IMR-90 (cell line): Measurements from ENCODE around the gene TNFSF12. TPM values are rescaled to one million over a fixed set of nuclear protein-coding genes. Genes with fewer than 3 reads are reported as not detected.

ENCODE experiments used
- ATAC-seq: fragments of 200-7000 bp; cut with Tn5 transposase; 2 replicates; pipeline ENCODE4 v1.9.1; 2020; ENCODE audit warnings: low read depth, mild to moderate bottlenecking, moderate library complexity
- BruUV-seq: library from RNA; stranded (reverse); fragments of 400-500 nt; replicated peaks from 2 replicates; lab custom pipeline; 2021; lab: Mats Ljungman, UMichigan
- CTCF ChIA-PET: fragments of 300-600 bp; formaldehyde crosslinking; extraction: SDS; loops from one replicate; lab custom pipeline; 2021; ENCODE audit warnings: antibody characterized with exemption; lab: Yijun Ruan, JAX
- POLR2A ChIA-PET: fragments of 300-600 bp; sonication (Branson Sonifier 250); formaldehyde crosslinking; loops from one replicate; lab custom pipeline; 2022; ENCODE audit warnings: antibody characterized with exemption; ENCODE audit not compliant: unreplicated experiment; lab: Charles Lee
- DNase-seq: peaks from one replicate; pipeline ENCODE4 v3.0.0; 2013
- H2AFZ ChIP-seq: replicated peaks from 2 replicates; pipeline ENCODE3; 2013; ENCODE audit warnings: low read length, mild to moderate bottlenecking; ENCODE audit not compliant: poor library complexity
- H2AK5ac ChIP-seq: 2 replicates; pipeline ENCODE4 v1.6.1; 2013; ENCODE audit warnings: low read depth, low read length, inconsistent platforms
- H2AK9ac ChIP-seq: replicated peaks from 2 replicates; pipeline ENCODE3; 2013; ENCODE audit warnings: mild to moderate bottlenecking, low read depth, low read length, moderate library complexity; ENCODE audit not compliant: poor library complexity
- H2BK120ac ChIP-seq: 2 replicates; pipeline ENCODE4 v1.6.1; 2013; ENCODE audit warnings: low read depth, low read length, inconsistent platforms
- H2BK15ac ChIP-seq: 3 replicates; pipeline ENCODE4 v1.6.1; 2013; ENCODE audit warnings: low read depth, low read length, inconsistent platforms
- H2BK20ac ChIP-seq: 2 replicates; pipeline ENCODE4 v1.6.1; 2013; ENCODE audit warnings: low read depth, mild to moderate bottlenecking, inconsistent platforms, low read length, moderate library complexity
- H2BK5ac ChIP-seq: 2 replicates; pipeline ENCODE4 v1.6.1; 2013; ENCODE audit warnings: mild to moderate bottlenecking, low read depth, low read length, inconsistent platforms; ENCODE audit not compliant: poor library complexity, severe bottlenecking
- H3K14ac ChIP-seq: replicated peaks from 2 replicates; pipeline ENCODE4 v1.6.1; 2013; ENCODE audit warnings: low read depth, low read length, inconsistent platforms
- H3K18ac ChIP-seq: 2 replicates; pipeline ENCODE4 v1.6.1; 2013; ENCODE audit warnings: low read depth, low read length, control low read depth
- H3K23ac ChIP-seq: 2 replicates; pipeline ENCODE4 v1.6.1; 2013; ENCODE audit warnings: low read depth, low read length, inconsistent platforms
- H3K27ac ChIP-seq: 2 replicates; pipeline ENCODE4 v1.5.1; 2013; ENCODE audit warnings: mild to moderate bottlenecking, control low read depth, low read length; ENCODE audit not compliant: insufficient read depth
- H3K27me3 ChIP-seq: 2 replicates; pipeline ENCODE4 v1.6.1; 2013; ENCODE audit warnings: low read length; ENCODE audit not compliant: control insufficient read depth, insufficient read depth
- H3K36me3 ChIP-seq: 2 replicates; pipeline ENCODE4 v1.6.1; 2013; ENCODE audit warnings: low read length, mixed read lengths; ENCODE audit not compliant: control insufficient read depth, insufficient read depth
- H3K4ac ChIP-seq: 2 replicates; pipeline ENCODE4 v1.6.1; 2013; ENCODE audit warnings: low read depth, low read length, inconsistent platforms
- H3K4me1 ChIP-seq: 2 replicates; pipeline ENCODE4 v1.6.1; 2013; ENCODE audit warnings: low read length, mixed read lengths; ENCODE audit not compliant: control insufficient read depth, insufficient read depth
- H3K4me2 ChIP-seq: 2 replicates; pipeline ENCODE4 v1.6.1; 2013; ENCODE audit warnings: low read depth, mild to moderate bottlenecking, control low read depth, low read length, moderate library complexity
- H3K4me3 ChIP-seq: 2 replicates; pipeline ENCODE4 v1.5.1; 2013; ENCODE audit warnings: low read depth, mild to moderate bottlenecking, control low read depth, low read length, moderate library complexity; ENCODE audit not compliant: insufficient read depth
- H3K56ac ChIP-seq: 2 replicates; pipeline ENCODE4 v1.6.1; 2013; ENCODE audit warnings: low read length, inconsistent platforms; ENCODE audit not compliant: insufficient read depth; ENCODE audit errors: extremely low read depth
- H3K79me1 ChIP-seq, 2 experiments: 2 replicates each; pipeline ENCODE4 v1.6.1; 2013; ENCODE audit warnings: low read length in 2 of 2, inconsistent platforms in 1 of 2, low read depth in 1 of 2
- H3K9ac ChIP-seq: 2 replicates; pipeline ENCODE4 v1.6.1; 2013; ENCODE audit warnings: low read depth, low read length, control low read depth
- H3K9me1 ChIP-seq: 2 replicates; pipeline ENCODE4 v1.6.1; 2013; ENCODE audit warnings: low read length, inconsistent platforms; ENCODE audit not compliant: insufficient read depth
- H3K9me3 ChIP-seq: 2 replicates; pipeline ENCODE4 v1.6.1; 2013; ENCODE audit warnings: low read length; ENCODE audit not compliant: control insufficient read depth, insufficient read depth
- H4K20me1 ChIP-seq: 2 replicates; pipeline ENCODE4 v1.6.1; 2013; ENCODE audit warnings: low read length, inconsistent platforms; ENCODE audit not compliant: insufficient read depth
- H4K5ac ChIP-seq: 2 replicates; pipeline ENCODE4 v1.6.1; 2013; ENCODE audit warnings: mild to moderate bottlenecking, low read depth, low read length, control low read depth
- H4K8ac ChIP-seq, 2 experiments: 2 replicates each; pipeline ENCODE4 v1.6.1; 2013; ENCODE audit warnings: low read depth in 2 of 2, low read length in 2 of 2, control low read depth in 1 of 2, inconsistent platforms in 1 of 2
- H4K91ac ChIP-seq: 2 replicates; pipeline ENCODE4 v1.6.1; 2013; ENCODE audit warnings: low read depth, low read length, inconsistent platforms; ENCODE audit not compliant: insufficient read depth
- BHLHE40 ChIP-seq: fragments of 150-350 bp; IDR thresholded peaks from 2 replicates; pipeline ENCODE4 v1.6.1; 2016; ENCODE audit warnings: mild to moderate bottlenecking, low read depth, low read length
- CEBPB ChIP-seq: IDR thresholded peaks from 2 replicates; pipeline ENCODE4 v1.6.1; 2012; ENCODE audit warnings: low read depth, low read length, improper control_type of control experiment
- FOS ChIP-seq: fragments of 150-350 bp; IDR thresholded peaks from 2 replicates; pipeline ENCODE4 v1.6.1; 2016; ENCODE audit warnings: low read depth, low read length
- MAFK ChIP-seq: IDR thresholded peaks from 2 replicates; pipeline ENCODE4 v1.6.1; 2012; ENCODE audit warnings: low read depth, low read length, improper control_type of control experiment
- MAZ ChIP-seq: IDR thresholded peaks from 2 replicates; pipeline ENCODE4 v1.6.1; 2012; ENCODE audit warnings: low read depth, mild to moderate bottlenecking, low read length, improper control_type of control experiment, moderate library complexity, borderline replicate concordance
- MXI1 ChIP-seq: IDR thresholded peaks from 2 replicates; pipeline ENCODE4 v1.6.1; 2012; ENCODE audit warnings: low read depth, mild to moderate bottlenecking, low read length, moderate library complexity, borderline replicate concordance
- NFE2L2 ChIP-seq: fragments of 150-350 bp; IDR thresholded peaks from 2 replicates; pipeline ENCODE4 v1.6.1; 2016; ENCODE audit warnings: low read depth, mild to moderate bottlenecking, low read length
- POLR2A ChIP-seq: IDR thresholded peaks from 2 replicates; pipeline ENCODE4 v1.6.1; 2012; ENCODE audit warnings: mild to moderate bottlenecking, low read depth, low read length
- RAD21 ChIP-seq: IDR thresholded peaks from 2 replicates; pipeline ENCODE4 v1.6.1; 2012; ENCODE audit warnings: low read length, improper control_type of control experiment
- RCOR1 ChIP-seq: IDR thresholded peaks from 2 replicates; pipeline ENCODE4 v1.6.1; 2012; ENCODE audit warnings: mild to moderate bottlenecking, low read length, improper control_type of control experiment; ENCODE audit not compliant: insufficient replicate concordance
- SMC3 ChIP-seq: fragments of 150-350 bp; IDR thresholded peaks from 2 replicates; pipeline ENCODE4 v1.6.1; 2016; ENCODE audit warnings: low read depth, mild to moderate bottlenecking, antibody characterized with exemption, low read length, moderate library complexity
- WGBS, 2 experiments: methylation state at CpG; one replicate each; pipeline versions ENCODE4 v1.1.5 to v1.1.7; 2013; ENCODE audit warnings: missing lambda C conversion rate in 2 of 2; ENCODE audit not compliant: insufficient read length in 1 of 2; ENCODE audit errors: extremely low coverage in 2 of 2; 5-methylcytosine and 5-hydroxymethylcytosine counted together
- dilution Hi-C: fragments of 300-500 bp; cut with HindIII; formaldehyde crosslinking; loops from one replicate; pipeline ENCODE4 v1.14.3; 2018; ENCODE audit warnings: low sequenced_read_pairs; ENCODE audit not compliant: unreplicated experiment
- in situ Hi-C: fragments of 300-500 bp; cut with MboI; formaldehyde crosslinking; loops from 3 replicates; pipeline ENCODE4 v1.14.3; 2019; ENCODE audit warnings: low sequenced_read_pairs, inconsistent platforms, mixed read lengths
- intact Hi-C: fragments of 100-400 bp; cut with micrococcal nuclease; formaldehyde crosslinking; loops from 2 replicates; pipeline ENCODE4 v1.10.0; 2022
- polyA plus RNA-seq, 3 experiments: library from polyadenylated mRNA; depleted of rRNA; stranded (reverse); fragments of >200 nt; gene quantifications; 2 replicates each; pipeline ENCODE4 v1.2.3, GENCODE V29; 2012; ENCODE audit warnings: low replicate concordance in 1 of 3
- total RNA-seq: library from RNA; depleted of rRNA; stranded (reverse); fragments of >200 nt; gene quantifications from 2 replicates; pipeline ENCODE4 v1.2.3, GENCODE V29; 2012
- TF ChIP-seq, protein P1 (sequence below): conservative IDR thresholded peaks from 2 replicates; pipeline ENCODE4 v1.5.1; 2012; ENCODE audit warnings: mild to moderate bottlenecking, low read depth, low read length, improper control_type of control experiment
- TF ChIP-seq, protein P2 (sequence below): fragments of 150-350 bp; IDR thresholded peaks from 2 replicates; pipeline ENCODE4 v1.6.1; 2017; ENCODE audit warnings: mild to moderate bottlenecking, antibody characterized with exemption, low read length, low read depth
- TF ChIP-seq, protein P3 (sequence below): fragments of 150-350 bp; IDR thresholded peaks from 2 replicates; pipeline ENCODE4 v1.6.1; 2016; ENCODE audit warnings: low read depth, mild to moderate bottlenecking, low read length, moderate library complexity, borderline replicate concordance

The TNFSF12 gene
- total and polyA plus RNA-seq, 2 of the 4 experiments (the other 2 are of a cell fraction): 2.7 to 22.0 TPM

DNA sequence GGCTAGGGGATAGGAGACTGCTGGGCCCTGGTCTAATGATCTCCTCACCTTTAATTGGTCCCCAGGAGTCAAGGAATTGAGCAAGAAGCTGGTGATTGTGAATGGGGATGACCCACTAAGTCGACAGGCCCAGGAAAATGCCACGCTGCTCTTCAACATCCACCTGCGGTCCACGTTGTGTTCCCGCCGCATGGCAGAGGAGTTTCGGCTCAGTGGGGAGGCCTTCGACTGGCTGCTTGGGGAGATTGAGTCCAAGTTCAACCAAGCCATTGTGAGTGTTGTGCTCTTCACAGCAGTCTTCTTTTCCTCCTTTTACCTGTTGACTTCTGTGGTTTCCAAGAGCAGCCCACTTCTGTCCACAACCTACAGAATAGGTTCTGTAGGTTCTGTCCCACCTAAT lies 45.3 kb upstream of the TNFSF12 start:
- no peak overlapping the region for H3K56ac ChIP-seq
- H3K36me3 ChIP-seq: peaks cover 72% of the 10 kb centered on the region
- intact Hi-C loops: no loop called here
- H4K91ac ChIP-seq: no peak overlapping the region
- H2AK5ac ChIP-seq: no peak overlapping the region
- no CpG with 5 or more reads among the region's 8 CpGs for WGBS, 2 experiments
- dilution Hi-C loops: no loop called here
- H2BK20ac ChIP-seq: no peak overlapping the region
- H2BK120ac ChIP-seq: no peak overlapping the region
- H4K8ac ChIP-seq: no peak overlapping the region
- no peak overlapping the region for H2BK5ac ChIP-seq
- H3K23ac ChIP-seq: no peak overlapping the region
- no peak overlapping the region for H3K4me2 ChIP-seq
- peaks cover 2% of the 10 kb centered on the region; the same call in 1 of the 2 replicates for H3K9me1 ChIP-seq
- TF ChIP-seq, protein P1, sequence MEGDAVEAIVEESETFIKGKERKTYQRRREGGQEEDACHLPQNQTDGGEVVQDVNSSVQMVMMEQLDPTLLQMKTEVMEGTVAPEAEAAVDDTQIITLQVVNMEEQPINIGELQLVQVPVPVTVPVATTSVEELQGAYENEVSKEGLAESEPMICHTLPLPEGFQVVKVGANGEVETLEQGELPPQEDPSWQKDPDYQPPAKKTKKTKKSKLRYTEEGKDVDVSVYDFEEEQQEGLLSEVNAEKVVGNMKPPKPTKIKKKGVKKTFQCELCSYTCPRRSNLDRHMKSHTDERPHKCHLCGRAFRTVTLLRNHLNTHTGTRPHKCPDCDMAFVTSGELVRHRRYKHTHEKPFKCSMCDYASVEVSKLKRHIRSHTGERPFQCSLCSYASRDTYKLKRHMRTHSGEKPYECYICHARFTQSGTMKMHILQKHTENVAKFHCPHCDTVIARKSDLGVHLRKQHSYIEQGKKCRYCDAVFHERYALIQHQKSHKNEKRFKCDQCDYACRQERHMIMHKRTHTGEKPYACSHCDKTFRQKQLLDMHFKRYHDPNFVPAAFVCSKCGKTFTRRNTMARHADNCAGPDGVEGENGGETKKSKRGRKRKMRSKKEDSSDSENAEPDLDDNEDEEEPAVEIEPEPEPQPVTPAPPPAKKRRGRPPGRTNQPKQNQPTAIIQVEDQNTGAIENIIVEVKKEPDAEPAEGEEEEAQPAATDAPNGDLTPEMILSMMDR: no peak
- TF ChIP-seq, protein P2, sequence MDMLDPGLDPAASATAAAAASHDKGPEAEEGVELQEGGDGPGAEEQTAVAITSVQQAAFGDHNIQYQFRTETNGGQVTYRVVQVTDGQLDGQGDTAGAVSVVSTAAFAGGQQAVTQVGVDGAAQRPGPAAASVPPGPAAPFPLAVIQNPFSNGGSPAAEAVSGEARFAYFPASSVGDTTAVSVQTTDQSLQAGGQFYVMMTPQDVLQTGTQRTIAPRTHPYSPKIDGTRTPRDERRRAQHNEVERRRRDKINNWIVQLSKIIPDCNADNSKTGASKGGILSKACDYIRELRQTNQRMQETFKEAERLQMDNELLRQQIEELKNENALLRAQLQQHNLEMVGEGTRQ: no peak
- TF ChIP-seq BHLHE40 (no peak), CEBPB (no peak), RCOR1 (no peak), FOS (no peak), RAD21 (no peak), MAFK (no peak), POLR2A (no peak), MAZ (no peak), SMC3 (no peak), NFE2L2 (no peak), MXI1 (no peak)
- TF ChIP-seq, protein P3, sequence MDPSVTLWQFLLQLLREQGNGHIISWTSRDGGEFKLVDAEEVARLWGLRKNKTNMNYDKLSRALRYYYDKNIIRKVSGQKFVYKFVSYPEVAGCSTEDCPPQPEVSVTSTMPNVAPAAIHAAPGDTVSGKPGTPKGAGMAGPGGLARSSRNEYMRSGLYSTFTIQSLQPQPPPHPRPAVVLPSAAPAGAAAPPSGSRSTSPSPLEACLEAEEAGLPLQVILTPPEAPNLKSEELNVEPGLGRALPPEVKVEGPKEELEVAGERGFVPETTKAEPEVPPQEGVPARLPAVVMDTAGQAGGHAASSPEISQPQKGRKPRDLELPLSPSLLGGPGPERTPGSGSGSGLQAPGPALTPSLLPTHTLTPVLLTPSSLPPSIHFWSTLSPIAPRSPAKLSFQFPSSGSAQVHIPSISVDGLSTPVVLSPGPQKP: no peak
- H4K20me1 ChIP-seq: peaks cover 9% of the 10 kb centered on the region; the same call in 1 of the 2 replicates
- H2BK15ac ChIP-seq: no peak overlapping the region
- no peak overlapping the region for H2AK9ac ChIP-seq
- in situ Hi-C loops: no loop called here
- H3K79me1 ChIP-seq: peaks cover 28 to 35% of the 10 kb centered on the region in 2 experiments
- ATAC-seq: no peak
- no peak overlapping the region for H3K9ac ChIP-seq
- H3K9me3 ChIP-seq: no peaks in the 10 kb centered on the region
- ChIA-PET CTCF (interaction anchor here (1.2 kb wide), 1 partner anchor 11 kb away, joined by 3 read pairs; no protein-coding TSS in a partner anchor), POLR2A (no interaction called here)
- DNase-seq: no peak
- no peak overlapping the region for H3K4ac ChIP-seq
- BruUV-seq: no TSS peak
- H3K4me3 ChIP-seq: no peak overlapping the region
- H2AFZ ChIP-seq: no peak overlapping the region
- H4K5ac ChIP-seq: no peak overlapping the region
- H3K4me1 ChIP-seq: no peaks in the 10 kb centered on the region
- H3K27me3 ChIP-seq: no peaks in the 10 kb centered on the region
- H3K14ac ChIP-seq: no peak overlapping the region
- no peak overlapping the region for H3K18ac ChIP-seq
- H3K27ac ChIP-seq: no peak overlapping the region
